ENCODE data around the gene ZNF562.
A peak's percentile ranks its signal among the peaks of the same experiment; 100 is the strongest.
"Not testable (repeated sequence)": the region's sequence is repeated elsewhere in the genome, so short reads cannot be mapped to it uniquely, and the experiment has no call there.

ZNF562 gene

DNA sequence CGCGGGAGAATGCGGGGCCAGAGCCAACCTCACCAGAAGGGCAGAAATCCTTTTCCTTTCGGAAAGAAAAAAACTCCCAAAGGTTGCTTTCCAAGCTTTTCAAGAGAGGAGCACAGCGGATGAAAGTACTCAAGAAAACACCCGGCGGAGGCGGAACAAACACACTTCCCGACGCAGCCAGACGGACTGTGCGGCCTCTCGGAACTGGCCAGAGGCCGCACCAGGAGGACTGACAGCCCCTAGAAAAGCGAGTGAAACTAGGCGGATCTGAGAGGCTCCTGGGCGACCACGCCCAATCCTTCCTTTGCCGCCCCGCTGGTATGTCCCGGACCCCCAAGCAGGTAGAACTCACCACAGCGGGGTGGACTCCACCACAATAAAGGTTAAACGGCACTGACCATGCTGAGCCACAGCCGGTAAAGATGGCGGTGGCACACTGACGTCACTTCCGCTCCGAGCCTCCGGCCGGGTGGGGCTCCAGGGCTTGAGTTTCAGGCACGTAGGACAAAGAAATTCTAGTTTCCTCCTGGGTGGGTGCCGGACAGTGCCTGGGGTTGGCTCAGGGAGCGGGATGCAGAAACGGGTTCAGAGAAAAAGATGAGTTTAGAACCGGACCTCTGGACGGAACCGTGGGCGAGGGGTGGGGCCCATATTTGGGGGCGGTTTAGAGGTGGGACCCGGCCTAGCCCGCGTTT, at the start of gene ZNF562:
ZNF562 (minus strand) TSS at position 438 of the 695 bp plus-strand sequence. CDS start 14,356 bp downstream, outside the sequence.
- DNase-seq (ENCODE audit: low read depth in 2 of 2) = peak; percentile 77

DNA sequence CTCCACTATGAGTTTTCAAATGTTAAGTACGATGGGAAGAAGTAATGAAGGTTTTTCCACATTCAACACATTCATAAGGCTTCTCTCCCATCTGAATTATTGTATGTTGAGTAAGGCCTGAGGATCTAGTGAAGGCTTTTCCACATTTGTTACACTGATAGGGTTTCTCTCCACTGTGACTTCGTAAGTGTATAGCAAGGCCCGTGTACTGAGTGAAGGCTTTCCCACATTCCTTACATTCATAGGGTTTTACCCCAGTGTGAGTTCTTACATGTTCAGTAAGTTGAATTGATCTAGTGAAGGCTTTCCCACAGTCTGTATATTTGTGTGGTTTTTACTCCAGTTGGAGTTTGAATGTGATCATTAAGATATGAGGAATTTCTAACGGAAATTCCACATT, 49.3 kb upstream of the ZNF562 start:
- DNase-seq (ENCODE audit: low read depth in 2 of 2) = no peak

DNA sequence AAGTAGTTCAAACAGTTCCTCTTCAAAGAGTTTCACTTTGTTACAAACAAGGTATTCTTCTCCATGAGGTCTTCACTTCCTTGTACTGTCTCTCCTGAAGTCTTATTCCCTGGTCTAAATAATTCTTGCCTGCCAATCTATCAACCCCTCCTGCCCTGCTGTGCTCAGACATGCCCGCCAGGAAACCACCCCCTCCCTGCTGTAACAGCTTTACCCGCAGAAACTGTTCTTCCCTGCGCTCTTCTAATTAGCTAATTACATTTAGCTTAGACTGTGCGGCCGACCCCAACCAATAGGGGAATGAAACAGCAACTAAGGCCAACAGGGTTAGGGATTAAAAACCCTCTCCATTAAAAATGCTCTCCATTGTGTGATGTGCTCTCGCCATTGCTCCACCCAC, 47.0 kb upstream of the ZNF562 start:
- DNase-seq (ENCODE audit: low read depth in 2 of 2) = no peak

DNA sequence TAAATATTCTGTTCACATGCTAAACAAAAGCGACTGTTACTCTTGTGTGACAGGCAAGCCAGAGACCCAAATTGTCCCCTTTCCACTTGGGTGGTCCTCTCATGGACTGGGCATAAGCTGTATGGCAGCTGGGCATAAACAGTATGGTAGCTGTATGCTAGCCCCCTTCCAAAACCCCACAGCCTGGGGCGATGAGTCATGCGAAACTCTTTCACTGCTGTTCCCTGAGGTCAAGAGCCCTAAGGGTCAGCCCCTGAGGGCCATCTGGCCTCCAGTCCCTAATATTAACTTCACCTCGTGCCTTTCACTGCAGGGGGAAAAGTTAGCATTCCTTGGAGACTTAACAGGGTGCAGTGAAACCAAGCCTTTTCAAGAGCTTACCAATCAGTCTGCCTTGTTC, 45.6 kb upstream of the ZNF562 start:
- DNase-seq (ENCODE audit: low read depth in 2 of 2) = no peak

DNA sequence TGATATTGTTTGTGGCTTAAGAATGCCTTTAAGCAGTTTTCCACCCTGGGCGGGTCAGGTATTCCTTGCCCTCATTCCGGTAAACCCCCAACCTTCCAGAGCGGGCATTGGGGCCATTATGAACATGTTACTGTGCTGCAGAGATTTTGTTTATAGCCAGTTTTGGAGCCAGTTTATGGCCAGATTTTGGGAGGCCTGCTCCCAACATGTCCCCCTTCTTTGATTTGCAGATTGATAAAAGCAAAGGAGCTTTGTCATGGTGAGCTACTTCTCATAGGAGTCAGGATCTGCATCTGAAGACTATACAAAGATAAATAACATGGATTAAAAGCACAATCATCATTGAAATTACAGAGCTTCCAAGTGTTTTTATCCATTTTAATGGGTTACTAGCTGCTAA, 36.9 kb upstream of the ZNF562 start:
- DNase-seq (ENCODE audit: low read depth in 2 of 2) = no peak

DNA sequence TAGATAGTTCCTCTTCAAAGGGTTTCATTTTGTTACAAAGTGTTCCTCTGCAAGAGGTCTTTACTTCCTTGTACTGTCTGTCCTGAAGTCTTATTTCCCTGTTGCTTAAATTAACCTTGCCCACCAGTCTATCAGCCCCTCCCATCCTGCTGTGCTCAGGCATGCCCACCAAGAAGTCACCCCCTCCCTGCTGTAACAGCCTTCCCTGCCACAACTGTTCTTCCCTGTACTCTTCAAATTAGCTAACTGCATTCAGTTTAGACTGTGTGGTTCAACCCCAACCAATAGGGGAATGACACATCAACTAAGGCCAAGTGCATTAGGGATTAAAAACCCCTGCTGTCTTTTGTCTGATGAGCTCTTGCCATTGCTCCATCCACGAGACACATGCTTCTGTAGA, 34.4 kb upstream of the ZNF562 start:
- no peak for DNase-seq (ENCODE audit: low read depth in 2 of 2)

DNA sequence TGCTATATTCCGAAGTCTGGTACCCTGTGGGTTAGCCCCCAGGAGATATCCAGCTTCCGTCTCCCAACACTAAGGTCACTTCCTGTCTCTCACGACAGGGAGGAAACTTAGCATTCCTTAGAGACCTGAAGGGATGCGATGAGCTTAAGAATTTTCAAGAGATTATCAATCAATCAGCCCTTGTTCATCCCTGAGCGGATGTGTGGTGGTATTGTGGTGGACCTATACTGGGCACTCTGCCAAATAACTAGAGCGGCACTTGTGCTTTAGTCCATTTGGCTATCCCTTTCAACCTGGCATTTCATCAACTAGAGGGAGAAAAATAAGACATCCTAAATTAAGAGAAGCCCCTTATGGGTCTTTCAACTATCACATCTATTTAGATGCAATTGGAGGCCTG, 30.9 kb upstream of the ZNF562 start:
- DNase-seq (ENCODE audit: low read depth in 2 of 2) = no peak

DNA sequence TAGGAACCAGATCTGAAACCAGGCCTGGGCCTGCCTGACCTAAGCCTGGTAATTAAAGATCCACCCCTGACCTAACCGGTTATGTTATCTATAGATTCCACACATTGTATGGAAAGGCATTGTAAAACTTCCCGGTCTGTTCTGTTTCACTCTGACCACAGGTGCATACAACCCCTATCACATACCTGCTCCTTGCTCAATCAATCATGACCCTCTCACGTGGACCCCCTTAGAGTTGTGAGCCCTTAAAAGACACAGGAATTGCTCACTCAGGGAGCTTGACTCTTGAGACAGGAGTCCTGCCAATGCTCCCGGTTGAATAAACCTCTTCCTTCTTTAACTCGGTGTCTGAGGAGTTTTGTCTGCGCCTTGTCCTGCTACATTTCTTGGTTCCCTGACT, 27.3 kb upstream of the ZNF562 start:
- DNase-seq (ENCODE audit: low read depth in 2 of 2) = no peak

DNA sequence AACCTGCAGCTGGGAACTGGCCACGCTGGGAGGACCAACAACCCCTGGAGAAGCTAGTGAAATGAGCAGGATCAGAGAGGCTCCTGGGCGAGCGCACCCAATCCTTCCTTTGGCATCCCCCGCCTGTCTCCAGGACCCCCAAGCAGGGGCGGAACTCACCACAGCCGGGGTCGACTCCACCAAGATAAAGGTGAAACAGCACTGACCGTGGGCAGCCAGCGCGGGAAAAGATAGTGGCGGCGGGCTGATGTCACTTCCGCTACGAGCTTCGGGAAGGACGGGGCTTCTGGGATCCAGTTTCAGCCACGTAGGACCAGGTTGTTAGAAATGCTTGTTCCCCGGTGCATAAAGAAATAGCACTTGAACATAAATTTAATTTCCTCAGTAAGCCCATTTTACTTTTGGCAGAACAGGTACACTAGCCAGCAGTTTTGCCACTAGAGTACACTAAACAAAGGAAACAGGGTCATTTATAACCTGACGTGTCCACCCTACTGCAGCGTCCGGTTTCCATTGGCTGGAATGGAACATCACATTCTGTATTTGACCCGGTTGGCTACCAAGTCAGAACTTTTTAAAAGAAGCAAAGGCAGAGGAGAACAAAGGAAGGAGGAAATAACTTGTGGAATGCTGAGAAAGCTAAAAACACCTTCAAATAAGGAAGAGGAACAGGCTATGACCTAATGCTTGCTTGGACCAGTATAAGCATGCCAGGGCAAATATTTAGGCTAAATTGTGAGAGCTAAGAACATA, 25.5 kb upstream of the ZNF562 start:
- DNase-seq (ENCODE audit: low read depth in 2 of 2) = no peak

DNA sequence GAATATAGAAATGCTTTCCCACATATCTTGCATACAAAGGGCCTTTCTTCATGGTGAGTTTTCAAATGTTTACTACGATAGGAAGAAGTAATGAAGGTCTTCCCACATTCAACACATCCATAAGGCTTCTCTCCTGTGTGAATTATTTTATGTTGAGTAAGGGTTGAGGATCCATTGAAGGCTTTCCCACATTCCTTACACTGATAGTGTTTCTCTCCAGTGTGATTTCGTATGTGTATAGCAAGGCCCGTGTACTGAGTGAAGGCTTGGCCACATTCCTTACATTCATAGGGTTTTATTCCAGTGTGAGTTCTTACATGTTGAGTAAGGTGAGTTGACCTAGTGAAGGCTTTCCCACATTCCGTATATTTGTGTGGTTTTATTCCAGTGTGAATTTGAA, 15.4 kb upstream of the ZNF562 start:
- not testable (repeated sequence) for DNase-seq (ENCODE audit: low read depth in 2 of 2)

DNA sequence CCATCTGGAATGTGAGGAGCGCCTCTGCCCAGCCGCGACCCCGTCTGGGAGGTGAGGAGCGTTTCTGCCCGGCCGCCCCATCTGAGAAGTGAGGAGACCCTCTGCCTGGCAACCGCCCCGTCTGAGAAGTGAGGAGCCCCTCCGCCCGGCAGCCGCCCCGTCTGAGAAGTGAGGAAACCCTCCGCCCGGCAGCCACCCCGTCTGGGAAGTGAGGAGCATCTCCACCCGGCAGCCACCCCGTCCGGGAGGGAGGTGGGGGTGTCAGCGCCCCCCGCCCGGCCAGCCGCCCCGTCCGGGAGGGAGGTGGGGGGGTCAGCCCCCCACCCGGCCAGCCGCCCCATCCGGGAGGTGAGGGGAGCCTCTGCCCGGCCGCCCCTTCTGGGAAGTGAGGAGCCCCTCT, 5.1 kb upstream of the ZNF562 start:
- DNase-seq (ENCODE audit: low read depth in 2 of 2) = not testable (repeated sequence)

DNA sequence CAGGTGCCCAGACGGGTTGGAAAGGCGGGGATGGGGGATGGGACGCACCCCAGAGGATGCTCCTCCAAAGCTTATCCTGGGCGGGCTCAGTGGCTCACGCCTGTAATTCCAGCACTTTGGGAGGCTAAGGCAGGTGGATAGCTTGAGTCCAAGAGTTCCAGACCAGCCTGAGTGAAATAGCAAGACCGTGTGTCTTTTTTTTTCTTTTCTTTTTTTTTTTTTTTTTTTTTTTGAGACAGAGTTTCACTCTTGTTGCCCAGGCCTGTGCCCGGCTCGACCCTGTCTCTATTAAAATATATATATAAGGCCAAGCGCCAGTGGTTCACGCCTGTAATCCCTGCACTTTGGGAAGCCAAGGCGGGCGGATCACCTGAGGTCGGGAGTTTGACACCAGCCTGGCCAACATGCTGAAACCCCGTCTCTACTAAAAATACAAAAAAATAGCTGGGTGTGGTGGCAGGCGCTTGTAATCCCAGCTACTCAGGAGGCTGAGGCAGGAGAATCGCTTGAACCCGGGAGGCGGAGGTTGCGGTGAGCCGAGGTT, 530 bp upstream of the ZNF562 start:
- not testable (repeated sequence) for DNase-seq (ENCODE audit: low read depth in 2 of 2)

DNA sequence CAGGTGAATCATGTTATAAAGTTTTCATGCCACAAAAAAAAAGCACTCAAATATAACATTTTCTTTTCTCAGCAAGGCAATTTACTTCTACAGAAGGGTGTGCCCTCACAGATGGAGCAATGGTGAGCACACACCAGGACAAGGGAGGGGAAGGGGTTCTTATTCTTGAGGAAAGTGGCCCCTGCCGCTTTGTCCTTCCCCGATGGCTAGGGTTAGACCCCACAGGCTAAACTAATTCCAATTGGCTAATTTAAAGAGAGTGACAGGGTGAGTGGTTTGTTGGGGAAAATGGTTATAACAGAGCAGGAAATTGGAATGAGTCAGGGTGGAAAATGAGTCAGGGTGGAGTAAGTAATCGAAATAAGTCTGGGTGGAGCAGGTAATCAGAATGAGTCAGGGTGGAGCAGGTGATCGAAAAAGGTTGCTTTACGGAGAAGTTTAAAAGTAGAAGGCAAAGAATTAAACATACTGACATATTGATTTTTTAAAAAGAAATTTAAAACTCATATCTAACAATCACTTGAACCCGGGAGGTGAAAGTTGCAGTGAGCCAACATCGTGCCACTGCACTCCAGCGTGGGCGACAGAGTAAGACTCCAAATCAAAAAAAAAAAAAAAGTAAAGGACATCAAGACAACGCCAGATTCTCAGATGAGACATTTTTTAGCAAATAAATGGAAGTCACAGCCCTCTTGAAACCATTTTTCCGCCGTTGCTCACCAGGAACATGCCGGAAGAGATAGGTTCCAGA, 813 bp downstream of the ZNF562 start:
- peak; percentile 8 to 24 for DNase-seq (ENCODE audit: low read depth in 2 of 2)

DNA sequence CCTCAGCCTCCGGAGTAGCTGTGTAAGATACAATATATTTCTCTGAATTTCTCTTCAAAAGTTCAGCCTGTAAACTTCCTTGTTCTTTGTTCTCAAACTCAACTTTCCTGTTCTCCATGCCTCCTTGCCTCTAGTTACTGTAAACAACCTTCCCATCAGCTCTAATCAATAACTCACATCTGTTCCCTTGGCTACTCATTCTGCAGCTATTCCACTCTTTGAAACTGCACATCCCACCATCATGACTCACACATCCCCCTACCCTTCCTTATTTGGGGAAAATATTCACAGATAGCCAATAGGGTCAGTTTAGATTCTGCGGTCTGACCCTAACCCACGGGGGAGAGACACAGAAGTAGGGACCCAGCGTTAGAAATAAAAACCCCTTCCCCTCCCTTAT, 2.0 kb downstream of the ZNF562 start:
- DNase-seq (ENCODE audit: low read depth in 2 of 2) = no peak

DNA sequence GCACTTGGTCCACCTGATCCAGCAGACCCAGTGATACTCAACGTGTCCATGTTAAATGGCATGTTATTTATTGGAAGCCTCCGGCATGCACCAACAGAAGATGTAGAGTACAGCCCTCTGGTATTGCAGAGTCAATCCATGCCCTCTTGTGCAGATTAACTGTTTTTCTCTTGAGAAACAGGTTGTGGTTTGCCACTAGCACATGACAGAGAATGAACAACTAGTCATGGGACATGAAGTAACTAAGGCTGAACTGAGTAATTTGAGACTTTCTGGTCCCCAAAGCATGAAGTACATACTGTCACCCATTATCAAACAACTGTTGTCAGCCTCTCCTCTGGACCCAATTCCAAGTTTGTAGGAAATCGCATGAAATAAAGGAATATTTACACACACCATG, 3.2 kb downstream of the ZNF562 start:
- no peak for DNase-seq (ENCODE audit: low read depth in 2 of 2)

DNA sequence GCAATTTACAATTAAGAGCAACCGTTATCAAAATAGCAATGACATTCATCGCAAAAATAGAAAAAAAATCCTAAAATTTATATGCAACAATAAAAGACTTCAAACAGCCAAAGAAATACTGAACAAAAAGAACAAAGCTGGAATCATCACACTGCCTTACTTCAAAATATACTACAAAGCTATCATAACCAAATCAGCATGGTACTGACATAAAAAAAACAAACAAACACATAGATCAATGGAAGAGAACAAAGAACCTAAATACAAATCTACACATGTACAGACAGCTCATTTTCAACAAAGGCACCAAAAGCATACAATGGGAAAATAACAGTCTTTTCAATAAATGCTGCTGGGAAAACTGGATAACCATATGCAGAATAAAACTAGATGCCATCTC, 6.4 kb downstream of the ZNF562 start:
- DNase-seq (ENCODE audit: low read depth in 2 of 2) = no peak

DNA sequence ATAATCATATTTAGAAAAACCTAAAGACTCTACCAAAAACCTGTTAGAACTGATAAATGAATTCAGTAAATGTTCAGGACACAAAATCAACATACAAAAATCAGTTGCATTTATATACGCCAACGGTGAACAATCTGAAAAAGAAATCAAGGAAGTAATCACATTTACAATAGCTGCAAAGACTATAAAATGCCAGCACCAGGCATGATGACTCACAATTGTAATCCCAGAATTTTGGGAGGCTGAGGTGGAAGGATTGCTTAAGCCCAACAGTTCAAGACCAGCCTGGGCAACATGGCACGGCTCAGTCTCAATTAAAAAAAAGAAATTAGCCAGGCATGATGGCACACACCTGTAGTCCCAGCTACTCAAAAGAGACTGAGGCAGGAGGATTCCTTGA, 7.0 kb downstream of the ZNF562 start:
- DNase-seq (ENCODE audit: low read depth in 2 of 2) = no peak

DNA sequence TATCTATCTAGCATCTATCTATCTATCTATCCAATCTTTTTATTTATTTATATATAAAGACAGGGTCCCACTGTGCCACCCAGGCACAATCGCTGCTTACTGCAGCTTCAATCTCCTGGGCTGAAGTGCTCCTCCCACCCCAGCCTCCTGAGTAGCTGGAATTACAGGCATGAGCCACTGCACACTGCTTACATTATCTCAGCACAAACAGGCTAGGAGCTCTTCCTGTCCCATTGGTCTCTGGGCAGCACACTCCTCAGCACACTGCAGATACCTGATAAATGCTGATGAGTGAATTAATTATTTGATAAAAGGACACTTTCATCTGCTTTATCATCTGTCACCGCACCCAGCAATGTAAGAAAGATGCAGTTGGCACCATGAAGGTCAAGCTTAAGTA, 16.1 kb downstream of the ZNF562 start:
- no peak for DNase-seq (ENCODE audit: low read depth in 2 of 2)

DNA sequence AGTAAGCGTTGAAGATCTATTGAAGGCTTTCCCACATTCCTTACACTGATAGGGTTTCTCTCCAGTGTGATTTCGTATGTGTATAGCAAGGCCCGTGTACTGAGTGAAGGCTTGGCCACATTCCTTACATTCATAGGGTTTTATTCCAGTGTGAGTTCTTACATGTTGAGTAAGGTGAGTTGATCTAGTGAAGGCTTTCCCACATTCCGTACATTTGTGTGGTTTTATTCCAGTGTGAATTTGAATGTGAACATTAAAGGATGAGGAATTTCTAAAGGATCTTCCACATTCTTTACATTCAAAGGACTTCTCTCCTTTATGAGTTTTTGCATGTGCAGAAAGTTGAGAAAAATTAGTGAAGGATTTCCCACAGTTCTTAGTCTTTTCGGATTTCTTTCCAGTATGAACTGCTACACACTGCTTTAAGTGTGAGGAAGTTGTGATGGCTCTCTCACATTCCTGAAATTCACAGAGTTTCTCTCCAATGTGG, 21.8 kb downstream of the ZNF562 start:
- not testable (repeated sequence) for DNase-seq (ENCODE audit: low read depth in 2 of 2)

DNA sequence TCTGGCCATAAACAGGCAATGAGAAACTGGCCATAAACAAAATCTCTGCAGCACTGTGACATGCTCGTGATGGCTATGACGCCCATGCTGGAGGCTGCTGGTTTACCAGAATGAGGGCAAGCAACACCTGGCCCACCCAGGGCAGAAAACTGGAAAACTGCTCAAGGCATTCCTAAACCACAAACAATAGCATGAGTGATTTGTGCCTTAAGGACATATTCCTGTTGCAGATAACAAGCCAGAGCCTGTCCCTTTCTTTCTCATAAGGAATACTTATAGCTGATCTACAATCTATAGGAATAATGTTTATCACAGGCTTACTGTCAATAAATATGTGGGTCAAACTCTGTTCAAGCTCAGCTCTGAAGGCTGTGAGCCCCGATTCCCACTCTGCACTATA, 23.4 kb downstream of the ZNF562 start:
- DNase-seq (ENCODE audit: low read depth in 2 of 2) = not testable (repeated sequence)

DNA sequence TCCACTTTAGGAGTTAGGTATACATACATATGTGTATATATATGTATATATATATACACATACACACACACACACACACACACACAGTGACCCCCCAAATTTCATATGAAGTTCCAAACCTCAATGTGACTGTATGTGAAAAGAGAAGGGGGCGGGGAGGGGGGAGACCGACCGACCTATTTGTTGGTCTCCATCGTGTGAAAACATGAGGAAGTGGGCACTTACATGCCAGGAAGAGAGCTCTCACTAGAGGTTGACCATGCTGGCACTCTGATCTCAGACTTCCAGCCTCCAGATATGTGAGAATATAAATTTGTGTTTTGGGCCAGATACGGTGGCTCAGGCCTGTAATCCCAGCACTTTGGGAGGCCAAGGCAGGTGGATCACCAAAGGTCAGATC, 24.6 kb downstream of the ZNF562 start:
- no peak for DNase-seq (ENCODE audit: low read depth in 2 of 2)

DNA sequence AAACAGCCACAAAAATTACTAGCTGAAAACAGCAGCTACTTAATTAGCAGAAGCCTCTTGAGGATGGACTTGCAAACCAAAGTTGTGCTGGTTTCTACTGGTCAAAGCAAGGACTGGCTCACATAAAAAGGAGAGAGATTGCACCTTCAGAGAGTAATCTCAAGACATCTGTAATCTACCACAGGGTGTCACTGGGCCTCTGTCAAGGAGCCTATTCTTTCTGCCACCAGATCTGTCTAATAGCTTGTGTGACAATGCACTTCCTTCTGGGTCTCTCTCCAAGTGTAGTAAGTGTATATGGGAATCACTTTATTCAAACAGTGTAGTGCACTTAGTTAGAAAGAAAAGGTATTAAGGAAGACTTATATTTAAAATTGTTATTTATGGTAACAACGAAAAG, 29.4 kb downstream of the ZNF562 start:
- no peak for DNase-seq (ENCODE audit: low read depth in 2 of 2)
